Renal cortical epithelial cell (primary cell): ENCODE data around the gene IL15. TPM values are rescaled to one million over a fixed set of nuclear protein-coding genes. Genes with fewer than 3 reads are reported as not detected.

ENCODE experiments used
- DNase-seq: peaks from one replicate; pipeline ENCODE4 v3.0.0-alpha.2; 2011; ENCODE audit warnings: low read depth
- total RNA-seq: library from RNA; depleted of rRNA; stranded (reverse); fragments of >200 nt; gene quantifications from 2 replicates; pipeline ENCODE4 v1.2.3, GENCODE V29; 2014

Gene IL15
- total RNA-seq, 1 donor from 2014 or later, result 9.0 TPM

GRCh38 chr4:141771889-141772830 lies 135.8 kb downstream of the IL15 start:
- no peak for DNase-seq

GRCh38 chr4:141772838-141773237 lies 136.5 kb downstream of the IL15 start:
- no peak for DNase-seq

GRCh38 chr4:141782205-141782604 lies 145.8 kb downstream of the IL15 start:
- no peak for DNase-seq
